Chondrocyte (in vitro differentiated cells): Measurements from ENCODE around the gene CCNYL1. TPM values are rescaled to one million over a fixed set of nuclear protein-coding genes. Genes with fewer than 3 reads are reported as not detected.

Source experiments
- DNase-seq: peaks from one replicate; pipeline ENCODE4 v3.0.0; 2021; ENCODE audit warnings: mixed read lengths, low spot score
- H3K27ac Mint-ChIP-seq: one replicate; pipeline ENCODE4 v1.8.0; 2021; ENCODE audit warnings: mild to moderate bottlenecking, moderate library complexity, mixed read lengths; ENCODE audit not compliant: unreplicated experiment
- H3K27me3 Mint-ChIP-seq: 2 replicates; pipeline ENCODE4 v1.8.0; 2021; ENCODE audit warnings: low read depth, mixed read lengths
- H3K36me3 Mint-ChIP-seq: 2 replicates; pipeline ENCODE4 v1.8.0; 2021; ENCODE audit warnings: low read depth, mixed read lengths
- H3K4me1 Mint-ChIP-seq: 2 replicates; pipeline ENCODE4 v1.8.0; 2021; ENCODE audit warnings: low read depth, mild to moderate bottlenecking, mixed read lengths
- H3K4me3 Mint-ChIP-seq: one replicate; pipeline ENCODE4 v1.8.0; 2021; ENCODE audit warnings: mild to moderate bottlenecking, moderate library complexity, mixed read lengths; ENCODE audit not compliant: unreplicated experiment
- H3K9me3 Mint-ChIP-seq: 2 replicates; pipeline ENCODE4 v1.8.0; 2021; ENCODE audit warnings: low read depth, mixed read lengths
- total RNA-seq: library from RNA; stranded (reverse); gene quantifications from 3 replicates; pipeline ENCODE4 v1.2.1, GENCODE V29; 2021
- TF ChIP-seq, protein P1 (sequence below): fragments of 200-600 bp; sonication (generic); IDR thresholded peaks from 2 replicates; pipeline ENCODE4 v1.5.0; 2021; ENCODE audit warnings: antibody characterized with exemption, mild to moderate bottlenecking, moderate library complexity

CCNYL1 gene
- total RNA-seq, 1 donor from 2014 or later = 25.3 TPM

DNA sequence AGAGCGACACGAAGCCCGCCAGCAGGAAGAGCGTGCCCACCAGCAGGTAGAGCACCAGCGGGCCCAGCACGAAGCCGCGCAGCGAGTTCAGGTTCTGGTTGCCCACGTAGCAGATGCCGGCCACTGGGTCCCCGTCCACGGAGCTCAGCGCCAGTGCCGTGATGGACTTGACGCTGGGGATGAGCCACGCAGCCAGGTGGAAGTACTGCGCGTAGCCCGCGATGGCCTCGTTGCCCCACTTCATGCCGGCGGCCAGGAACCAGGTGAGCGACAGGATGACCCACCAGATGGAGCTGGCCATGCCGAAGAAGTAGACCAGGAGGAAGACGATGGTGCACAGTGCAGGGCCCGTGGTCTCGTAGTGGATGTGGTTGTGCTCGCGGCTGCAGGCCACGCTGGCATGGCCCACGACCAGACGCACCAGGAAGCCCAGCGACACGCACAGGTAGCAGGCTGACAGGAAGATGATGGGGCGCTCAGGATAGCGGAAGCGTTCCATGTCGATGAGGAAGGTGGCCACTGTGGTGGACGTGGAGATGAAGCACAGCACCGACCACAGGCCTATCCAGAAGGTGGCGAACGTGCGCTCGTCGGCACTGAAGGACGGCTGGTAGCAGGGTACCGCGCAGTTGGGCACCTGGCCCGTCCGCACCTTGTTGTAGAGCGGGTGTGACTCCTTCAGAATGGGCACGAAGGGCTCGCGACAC, 56.2 kb downstream of the CCNYL1 start:
- peaks cover 2% of the 10 kb centered on the region for H3K36me3 Mint-ChIP-seq
- no peaks in the 10 kb centered on the region for H3K9me3 Mint-ChIP-seq

DNA sequence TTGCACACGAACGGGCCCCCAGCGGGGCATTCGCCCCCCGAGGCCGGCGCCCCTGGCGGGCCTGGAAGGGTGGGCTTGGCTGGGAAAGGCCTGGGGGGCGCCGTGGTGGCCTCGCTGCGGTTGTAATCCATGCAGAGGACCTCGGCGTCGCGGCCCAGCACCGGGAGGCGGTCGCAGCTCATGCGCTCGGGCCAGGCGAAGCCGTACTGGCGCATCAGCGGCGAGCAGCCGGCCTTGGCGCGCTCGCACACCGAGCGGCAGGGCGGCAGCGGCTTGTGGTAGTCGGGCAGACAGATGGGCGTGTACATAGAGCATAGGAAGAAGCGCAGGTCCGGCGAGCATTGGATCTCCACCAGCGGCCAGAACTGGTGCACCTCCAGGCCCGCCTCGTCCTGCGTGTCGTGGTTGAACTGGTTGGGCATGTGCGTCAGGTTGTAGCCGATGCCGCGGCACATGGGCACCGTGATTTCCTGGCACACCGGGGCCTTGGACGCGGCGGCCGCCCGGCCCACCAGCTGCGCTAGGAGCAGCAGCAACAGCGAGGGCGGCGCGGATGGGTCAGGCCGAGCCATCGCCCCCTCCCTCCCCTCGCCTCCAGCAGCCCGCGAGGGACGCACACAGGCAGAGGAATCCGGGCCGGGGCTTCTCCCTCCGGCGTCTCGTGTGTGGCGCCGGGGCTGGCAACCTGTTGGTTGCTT, 56.9 kb downstream of the CCNYL1 start:
- H3K36me3 Mint-ChIP-seq = peaks cover 2% of the 10 kb centered on the region
- peaks cover 24% of the 10 kb centered on the region for H3K27me3 Mint-ChIP-seq
- DNase-seq = no peak

More for the DNA sequence above, 56.2 kb downstream of the CCNYL1 start:
- peak overlapping the region; percentile 78 for H3K4me3 Mint-ChIP-seq
- H3K27me3 Mint-ChIP-seq = peaks cover 24% of the 10 kb centered on the region
- DNase-seq = peak; percentile 93
- H3K27ac Mint-ChIP-seq = no peak overlapping the region
- peaks cover 34% of the 10 kb centered on the region for H3K4me1 Mint-ChIP-seq
- TF ChIP-seq, protein P1, sequence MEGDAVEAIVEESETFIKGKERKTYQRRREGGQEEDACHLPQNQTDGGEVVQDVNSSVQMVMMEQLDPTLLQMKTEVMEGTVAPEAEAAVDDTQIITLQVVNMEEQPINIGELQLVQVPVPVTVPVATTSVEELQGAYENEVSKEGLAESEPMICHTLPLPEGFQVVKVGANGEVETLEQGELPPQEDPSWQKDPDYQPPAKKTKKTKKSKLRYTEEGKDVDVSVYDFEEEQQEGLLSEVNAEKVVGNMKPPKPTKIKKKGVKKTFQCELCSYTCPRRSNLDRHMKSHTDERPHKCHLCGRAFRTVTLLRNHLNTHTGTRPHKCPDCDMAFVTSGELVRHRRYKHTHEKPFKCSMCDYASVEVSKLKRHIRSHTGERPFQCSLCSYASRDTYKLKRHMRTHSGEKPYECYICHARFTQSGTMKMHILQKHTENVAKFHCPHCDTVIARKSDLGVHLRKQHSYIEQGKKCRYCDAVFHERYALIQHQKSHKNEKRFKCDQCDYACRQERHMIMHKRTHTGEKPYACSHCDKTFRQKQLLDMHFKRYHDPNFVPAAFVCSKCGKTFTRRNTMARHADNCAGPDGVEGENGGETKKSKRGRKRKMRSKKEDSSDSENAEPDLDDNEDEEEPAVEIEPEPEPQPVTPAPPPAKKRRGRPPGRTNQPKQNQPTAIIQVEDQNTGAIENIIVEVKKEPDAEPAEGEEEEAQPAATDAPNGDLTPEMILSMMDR = peak; percentile 74

DNA sequence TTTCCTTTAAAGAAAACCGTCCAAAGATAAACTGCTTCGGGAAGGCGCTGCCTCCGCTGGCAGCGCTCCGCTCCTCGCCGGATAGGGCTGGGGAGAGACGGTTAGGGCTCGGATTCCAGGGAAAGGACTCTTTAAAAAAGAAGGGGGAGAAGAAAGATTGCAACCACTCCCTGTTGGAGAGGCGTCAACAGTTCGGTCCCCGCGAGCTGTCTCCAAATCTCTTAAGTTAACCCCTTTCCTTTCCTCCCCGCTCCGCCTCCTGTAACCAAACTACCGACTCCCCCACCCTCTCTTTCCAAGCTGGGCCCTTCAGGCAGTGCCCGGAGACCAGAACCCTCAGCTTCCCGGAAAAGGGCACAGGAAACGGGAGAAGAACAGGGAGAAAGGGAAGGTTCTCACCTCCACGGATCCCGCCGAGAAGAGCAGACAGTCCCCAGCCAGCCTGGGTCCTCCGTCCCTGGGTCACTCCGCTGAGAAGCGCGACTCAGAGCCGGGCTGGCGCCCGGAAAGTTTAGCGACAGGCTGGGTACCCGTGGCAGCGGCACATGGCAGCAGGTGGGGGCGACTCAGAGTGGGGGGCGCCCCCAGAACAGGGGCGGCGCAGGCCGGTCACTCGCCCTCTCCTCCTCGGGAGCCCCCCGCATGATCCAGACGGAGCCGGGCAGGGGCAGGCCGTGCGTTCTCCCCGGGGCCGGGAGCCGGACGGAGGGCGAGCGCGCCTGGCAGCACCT, 57.6 kb downstream of the CCNYL1 start:
- Mint-ChIP-seq H3K27ac (peak overlapping the region; percentile 59), H3K9me3 (no peaks in the 10 kb centered on the region), H3K4me1 (peaks cover 34% of the 10 kb centered on the region), H3K27me3 (peaks cover 21% of the 10 kb centered on the region), H3K4me3 (peak overlapping the region; percentile 78), H3K36me3 (peaks cover 2% of the 10 kb centered on the region)
- no peak for DNase-seq
- TF ChIP-seq, protein P1 = no peak

More for the DNA sequence above, 56.9 kb downstream of the CCNYL1 start:
- H3K4me3 Mint-ChIP-seq = peak overlapping the region; percentile 78
- peaks cover 34% of the 10 kb centered on the region for H3K4me1 Mint-ChIP-seq
- TF ChIP-seq, protein P1 = peak; percentile 56
- no peaks in the 10 kb centered on the region for H3K9me3 Mint-ChIP-seq
- H3K27ac Mint-ChIP-seq = no peak overlapping the region

DNA sequence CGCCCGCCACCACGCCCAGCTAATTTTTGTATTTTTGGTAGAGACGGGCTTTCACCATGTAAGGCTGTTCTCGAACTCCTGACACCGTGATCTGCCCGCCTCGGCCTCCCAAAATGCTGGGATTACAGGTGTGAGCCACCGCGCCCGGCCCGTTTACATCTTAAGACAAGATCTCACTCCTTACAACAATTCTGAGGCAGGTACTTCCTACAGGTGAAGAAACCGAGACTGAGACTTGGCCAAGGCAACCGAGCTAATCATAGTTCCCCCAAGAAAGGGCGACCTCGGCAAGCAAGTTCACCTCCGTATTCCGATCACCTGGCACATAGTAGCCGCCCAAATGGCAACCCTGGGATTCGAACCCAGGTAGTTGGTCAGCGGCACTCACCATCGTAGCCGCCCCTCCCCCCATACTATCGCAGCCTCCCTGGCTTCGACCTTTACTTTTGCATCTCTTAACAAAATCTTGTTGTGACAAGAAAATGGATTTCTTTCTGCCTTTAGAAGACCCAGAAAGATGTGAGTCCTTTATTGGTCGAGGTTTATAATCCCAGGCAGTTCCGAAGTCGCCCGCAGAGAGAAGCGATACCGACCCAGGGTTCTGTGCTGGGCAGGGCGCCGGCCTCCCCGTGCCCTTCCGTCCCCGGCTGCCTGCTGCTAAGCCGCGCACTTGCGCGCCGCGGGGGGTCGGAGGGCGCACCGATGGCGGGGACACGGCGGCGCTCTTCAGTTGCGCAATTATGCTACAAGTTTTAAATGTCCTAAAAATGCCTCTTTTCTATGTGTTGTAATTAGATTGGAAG, 59.4 kb downstream of the CCNYL1 start:
- TF ChIP-seq, protein P1 = no peak
- peaks cover 34% of the 10 kb centered on the region for H3K4me1 Mint-ChIP-seq
- no peak for DNase-seq
- H3K4me3 Mint-ChIP-seq = peak overlapping the region; percentile 77
- no peaks in the 10 kb centered on the region for H3K36me3 Mint-ChIP-seq
- no peak overlapping the region for H3K27ac Mint-ChIP-seq
- no peaks in the 10 kb centered on the region for H3K9me3 Mint-ChIP-seq
- H3K27me3 Mint-ChIP-seq = peaks cover 14% of the 10 kb centered on the region
